Measurements from ENCODE around the gene TFF2.

TFF2 gene

DNA sequence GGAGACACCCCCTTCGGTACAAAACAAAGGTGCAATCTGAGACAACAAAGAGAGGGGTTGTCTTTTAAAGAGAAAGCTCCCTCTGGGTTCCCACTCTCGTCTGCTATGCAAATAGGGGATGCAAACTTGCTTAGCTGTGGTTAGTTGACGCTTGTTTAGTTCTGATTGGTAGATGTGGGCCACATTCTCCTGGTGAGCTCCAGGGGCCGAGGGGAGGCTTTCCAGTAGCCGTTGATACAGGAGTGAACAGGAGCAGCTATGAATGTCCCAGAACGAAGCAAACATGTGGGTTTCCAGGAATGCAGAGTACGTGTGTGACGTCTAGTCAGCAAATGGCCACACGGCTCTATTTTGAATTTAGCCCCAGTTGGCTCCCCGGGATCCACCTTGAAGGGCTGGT lies 14.7 kb downstream of the TFF2 start:
- TF ChIP-seq, protein P1, sequence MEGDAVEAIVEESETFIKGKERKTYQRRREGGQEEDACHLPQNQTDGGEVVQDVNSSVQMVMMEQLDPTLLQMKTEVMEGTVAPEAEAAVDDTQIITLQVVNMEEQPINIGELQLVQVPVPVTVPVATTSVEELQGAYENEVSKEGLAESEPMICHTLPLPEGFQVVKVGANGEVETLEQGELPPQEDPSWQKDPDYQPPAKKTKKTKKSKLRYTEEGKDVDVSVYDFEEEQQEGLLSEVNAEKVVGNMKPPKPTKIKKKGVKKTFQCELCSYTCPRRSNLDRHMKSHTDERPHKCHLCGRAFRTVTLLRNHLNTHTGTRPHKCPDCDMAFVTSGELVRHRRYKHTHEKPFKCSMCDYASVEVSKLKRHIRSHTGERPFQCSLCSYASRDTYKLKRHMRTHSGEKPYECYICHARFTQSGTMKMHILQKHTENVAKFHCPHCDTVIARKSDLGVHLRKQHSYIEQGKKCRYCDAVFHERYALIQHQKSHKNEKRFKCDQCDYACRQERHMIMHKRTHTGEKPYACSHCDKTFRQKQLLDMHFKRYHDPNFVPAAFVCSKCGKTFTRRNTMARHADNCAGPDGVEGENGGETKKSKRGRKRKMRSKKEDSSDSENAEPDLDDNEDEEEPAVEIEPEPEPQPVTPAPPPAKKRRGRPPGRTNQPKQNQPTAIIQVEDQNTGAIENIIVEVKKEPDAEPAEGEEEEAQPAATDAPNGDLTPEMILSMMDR (IDR thresholded peaks at IDR 0.05; ENCODE audit: low read depth, low read length, missing control alignments): no peak
- no peak overlapping the region for H3K4me3 ChIP-seq (ENCODE audit: low read depth, low read length)
- no peak for DNase-seq (ENCODE audit: low read depth)

DNA sequence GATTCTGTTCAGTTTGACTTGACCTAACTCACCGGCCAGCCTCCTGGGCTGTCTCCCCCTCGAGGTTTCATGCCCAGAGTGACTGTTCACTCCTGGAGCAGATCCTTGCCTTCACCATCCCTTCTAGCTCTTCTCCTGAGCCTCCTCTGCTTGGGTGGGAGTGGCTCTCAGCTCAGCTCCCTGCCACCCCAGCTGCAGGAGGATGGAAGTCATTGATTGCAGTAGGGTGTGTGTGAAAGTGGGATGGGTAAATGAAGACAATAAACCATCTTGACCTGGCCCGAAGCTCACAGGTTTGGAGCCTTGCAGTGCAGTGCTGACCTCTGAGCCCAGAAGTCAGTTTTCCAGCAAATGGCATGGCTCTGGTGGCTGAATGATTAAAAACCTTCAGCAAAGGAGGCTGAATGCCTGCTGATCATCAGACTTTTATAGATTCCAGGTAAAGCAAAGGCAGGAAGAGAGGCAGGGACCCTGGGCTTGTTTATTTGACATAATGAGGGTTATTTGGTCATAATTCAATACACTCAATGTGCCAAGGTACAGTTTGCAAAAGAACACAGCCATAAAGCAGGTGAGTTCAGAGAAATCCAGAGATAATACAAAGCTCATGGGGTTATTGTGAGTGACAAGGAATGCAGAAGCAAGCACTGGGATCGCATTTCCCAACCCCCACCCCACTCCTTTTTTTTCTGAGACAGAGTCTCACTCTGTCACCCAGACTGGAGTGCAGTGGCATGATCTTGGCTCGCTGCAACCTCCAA lies 18.1 kb downstream of the TFF2 start:
- TF ChIP-seq, protein P1 (IDR thresholded peaks at IDR 0.05; ENCODE audit: low read depth, low read length, missing control alignments): no peak
- H3K4me3 ChIP-seq (ENCODE audit: low read depth, low read length): no peak overlapping the region
- DNase-seq (ENCODE audit: low read depth): no peak

GRCh38 chr21:42331660-42332059 lies 19.1 kb downstream of the TFF2 start:
- no peak overlapping the region for H3K4me3 ChIP-seq (ENCODE audit: low read depth, low read length)
- TF ChIP-seq, protein P1 (IDR thresholded peaks at IDR 0.05; ENCODE audit: low read depth, low read length, missing control alignments): no peak
- DNase-seq (ENCODE audit: low read depth): no peak

GRCh38 chr21:42330380-42331371 lies 20.1 kb downstream of the TFF2 start:
- DNase-seq (ENCODE audit: low read depth): no peak
- TF ChIP-seq, protein P1 (IDR thresholded peaks at IDR 0.05; ENCODE audit: low read depth, low read length, missing control alignments): no peak

DNA sequence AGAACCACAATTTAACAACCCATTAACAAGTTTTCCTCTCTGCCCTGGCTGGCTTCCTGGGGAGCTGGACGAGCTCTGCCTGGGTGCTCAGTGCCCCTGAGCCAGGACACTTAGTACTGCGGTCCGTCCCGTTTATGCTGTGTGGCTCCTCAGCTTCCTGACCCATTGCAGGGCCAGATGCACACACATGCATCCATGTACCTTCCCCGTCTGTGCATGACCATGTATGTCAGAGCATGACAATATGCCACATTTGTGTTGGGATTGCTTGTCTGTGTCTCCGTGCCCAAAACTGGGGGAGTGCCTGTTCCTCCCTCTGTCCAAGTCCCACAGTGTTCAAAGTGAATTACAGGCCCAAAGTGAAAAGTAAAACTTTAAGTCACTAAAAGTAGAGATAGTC lies 25.9 kb downstream of the TFF2 start:
- no peak overlapping the region for H3K4me3 ChIP-seq (ENCODE audit: low read depth, low read length)
- DNase-seq (ENCODE audit: low read depth): no peak
- TF ChIP-seq, protein P1 (IDR thresholded peaks at IDR 0.05; ENCODE audit: low read depth, low read length, missing control alignments): no peak

More at GRCh38 chr21:42330380-42331371, 20.1 kb downstream of the TFF2 start:
- H3K4me3 ChIP-seq (ENCODE audit: low read depth, low read length): no peak overlapping the region

DNA sequence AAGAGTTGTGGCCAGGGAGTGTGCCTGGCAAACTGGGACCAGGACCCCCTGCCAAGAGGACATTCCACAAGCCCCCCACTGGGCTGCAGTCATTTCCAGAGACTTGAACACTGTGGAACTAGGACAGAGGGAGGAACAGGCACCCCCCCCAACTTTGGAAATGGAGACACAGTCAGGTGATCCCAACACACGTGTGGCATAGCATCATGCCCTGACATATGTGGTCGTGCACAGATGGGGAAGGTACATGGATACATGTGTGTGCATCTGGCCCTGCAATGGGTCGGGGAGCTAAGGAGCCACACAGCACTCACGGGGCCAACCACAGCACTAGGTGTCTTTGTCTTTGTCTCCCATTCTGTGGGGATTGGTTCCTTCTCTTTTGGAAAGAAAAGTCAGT lies 28.9 kb downstream of the TFF2 start:
- H3K4me3 ChIP-seq (ENCODE audit: low read depth, low read length): no peak overlapping the region
- DNase-seq (ENCODE audit: low read depth): no peak
- TF ChIP-seq, protein P1 (IDR thresholded peaks at IDR 0.05; ENCODE audit: low read depth, low read length, missing control alignments): no peak

Data from GM12864 (cell line).